ENCODE data around the gene AKT3.

Gene AKT3

GRCh38 chr1:243482141-243483022 lies 367.7 kb downstream of the AKT3 start:
- no peak for DNase-seq

GRCh38 chr1:243481101-243481500 lies 368.9 kb downstream of the AKT3 start:
- DNase-seq, result no peak

GRCh38 chr1:243477731-243478290 lies 372.2 kb downstream of the AKT3 start:
- no peak for DNase-seq

- DNase-seq, result no peak
Observed at GRCh38 chr1:243475966-243476365, 374.1 kb downstream of the AKT3 start.

- no peak for DNase-seq
Observed at GRCh38 chr1:243474906-243475305, 375.1 kb downstream of the AKT3 start.

GRCh38 chr1:243474136-243474881 lies 375.7 kb downstream of the AKT3 start:
- DNase-seq, result no peak

- no peak for DNase-seq
Observed at GRCh38 chr1:243473227-243474135, 376.6 kb downstream of the AKT3 start.

- no peak for DNase-seq
Observed at GRCh38 chr1:243471754-243472745, 378.0 kb downstream of the AKT3 start.

- no peak for DNase-seq
Observed at GRCh38 chr1:243471026-243471685, 378.9 kb downstream of the AKT3 start.

- no peak for DNase-seq
Observed at GRCh38 chr1:243470502-243470901, 379.5 kb downstream of the AKT3 start.

- DNase-seq, result no peak
Observed at GRCh38 chr1:243469497-243469896, 380.5 kb downstream of the AKT3 start.

GRCh38 chr1:243465738-243466137 lies 384.3 kb downstream of the AKT3 start:
- no peak for DNase-seq

GRCh38 chr1:243465081-243465480 lies 385.0 kb downstream of the AKT3 start:
- DNase-seq, result no peak

GRCh38 chr1:243462929-243463697 lies 386.9 kb downstream of the AKT3 start:
- DNase-seq, result no peak

GRCh38 chr1:243461700-243462099 lies 388.3 kb downstream of the AKT3 start:
- DNase-seq, result no peak

GRCh38 chr1:243459059-243459458 lies 391.0 kb downstream of the AKT3 start:
- no peak for DNase-seq

GRCh38 chr1:243457363-243457982 lies 392.6 kb downstream of the AKT3 start:
- DNase-seq, result no peak

GRCh38 chr1:243455760-243456651 lies 394.0 kb downstream of the AKT3 start:
- no peak for DNase-seq

Data from activated CD4-positive, alpha-beta T cell treated with anti-CD3 and anti-CD28 coated beads for 4 hours (primary cell).